PC-9 (cell line): ENCODE data around the gene GXYLT1.

Experiments used
- EZH2 ChIP-seq: fragments of 200-600 bp; sonication (generic); IDR thresholded peaks from 2 replicates; pipeline ENCODE4 v1.8.0; 2017; ENCODE audit warnings: antibody characterized with exemption, low read depth
- TF ChIP-seq, protein P1 (sequence below): fragments of 200-600 bp; sonication (generic); conservative IDR thresholded peaks from 2 replicates; pipeline ENCODE4 v1.6.1; 2017; ENCODE audit warnings: mixed run types, antibody characterized with exemption, mild to moderate bottlenecking, moderate library complexity

DNA sequence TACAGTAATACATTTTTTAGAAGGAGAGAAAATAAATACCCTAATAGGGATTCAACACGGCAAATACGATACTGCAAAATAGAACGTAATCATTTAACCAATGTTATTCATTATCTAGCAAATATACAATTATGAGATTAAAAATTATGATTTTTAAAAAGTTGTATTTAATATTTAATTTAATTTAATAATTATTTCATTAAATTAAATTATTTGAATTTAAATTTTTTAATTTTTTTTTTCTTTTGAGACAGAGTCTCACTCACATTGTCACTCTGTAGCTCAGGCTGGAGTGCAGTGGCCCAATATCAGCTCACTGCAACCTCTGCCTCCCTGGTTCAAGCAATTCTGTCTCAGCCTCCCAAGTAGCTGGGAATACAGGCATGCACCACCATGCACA lies 42.0 kb downstream of the GXYLT1 start:
- no peak for TF ChIP-seq EZH2
- TF ChIP-seq, protein P1, sequence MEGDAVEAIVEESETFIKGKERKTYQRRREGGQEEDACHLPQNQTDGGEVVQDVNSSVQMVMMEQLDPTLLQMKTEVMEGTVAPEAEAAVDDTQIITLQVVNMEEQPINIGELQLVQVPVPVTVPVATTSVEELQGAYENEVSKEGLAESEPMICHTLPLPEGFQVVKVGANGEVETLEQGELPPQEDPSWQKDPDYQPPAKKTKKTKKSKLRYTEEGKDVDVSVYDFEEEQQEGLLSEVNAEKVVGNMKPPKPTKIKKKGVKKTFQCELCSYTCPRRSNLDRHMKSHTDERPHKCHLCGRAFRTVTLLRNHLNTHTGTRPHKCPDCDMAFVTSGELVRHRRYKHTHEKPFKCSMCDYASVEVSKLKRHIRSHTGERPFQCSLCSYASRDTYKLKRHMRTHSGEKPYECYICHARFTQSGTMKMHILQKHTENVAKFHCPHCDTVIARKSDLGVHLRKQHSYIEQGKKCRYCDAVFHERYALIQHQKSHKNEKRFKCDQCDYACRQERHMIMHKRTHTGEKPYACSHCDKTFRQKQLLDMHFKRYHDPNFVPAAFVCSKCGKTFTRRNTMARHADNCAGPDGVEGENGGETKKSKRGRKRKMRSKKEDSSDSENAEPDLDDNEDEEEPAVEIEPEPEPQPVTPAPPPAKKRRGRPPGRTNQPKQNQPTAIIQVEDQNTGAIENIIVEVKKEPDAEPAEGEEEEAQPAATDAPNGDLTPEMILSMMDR: no peak
